ENCODE results near the gene FES. TPM values are rescaled to one million over a fixed set of nuclear protein-coding genes. Genes with fewer than 3 reads are reported as not detected.

Gene FES
- total and polyA plus RNA-seq, 2 of the 13 experiments (the other 11 are each of a cell fraction or from before 2014, with no cell fraction given): 4.0 to 9.5 TPM

GRCh38 chr15:90902840-90903732, 18.8 kb downstream of the FES start, which contains the start of gene MAN2A2 (continued):
- TF ChIP-seq UBTF (CRISPR knock-in tag; IDR thresholded peaks at IDR 0.05) (peak; percentile 80), ZNF143 (CRISPR knock-in tag; IDR thresholded peaks at IDR 0.05) (no peak), DMAP1 (CRISPR knock-in tag; IDR thresholded peaks at IDR 0.05) (peak; percentile 29; the same call in 1 of the 2 replicates), ZNF441 (CRISPR knock-in tag; IDR thresholded peaks at IDR 0.05; ENCODE audit: borderline replicate concordance) (0 out of 2 replicates have a peak, but pooled peaks have one; percentile 24), IKZF5 (CRISPR knock-in tag; IDR thresholded peaks at IDR 0.05) (peak; percentile 28; the same call in 1 of the 2 replicates), GMEB1 (CRISPR knock-in tag; IDR thresholded peaks at IDR 0.05; ENCODE audit: borderline replicate concordance) (no peak; the same call in 1 of the 2 replicates), GABPB1 (CRISPR knock-in tag; IDR thresholded peaks at IDR 0.05) (peak; percentile 54; the same call in 1 of the 2 replicates), ZNF224 (CRISPR knock-in tag; IDR thresholded peaks at IDR 0.05) (no peak), ZNF281 (CRISPR knock-in tag; IDR thresholded peaks at IDR 0.05; ENCODE audit: borderline replicate concordance) (no peak), ZNF83 (CRISPR knock-in tag; IDR thresholded peaks at IDR 0.05; ENCODE audit: borderline replicate concordance) (0 out of 2 replicates have a peak, but pooled peaks have one; percentile 72), ZGPAT (CRISPR knock-in tag; IDR thresholded peaks at IDR 0.05) (0 out of 2 replicates have a peak, but pooled peaks have one; percentile 28), TARDBP (CRISPR knock-in tag; IDR thresholded peaks at IDR 0.05) (0 out of 2 replicates have a peak, but pooled peaks have one; percentile 8), TAF1 (CRISPR knock-in tag; IDR thresholded peaks at IDR 0.05) (0 out of 2 replicates have a peak, but pooled peaks have one; percentile 31), SIX1 (CRISPR knock-in tag; IDR thresholded peaks at IDR 0.05; ENCODE audit: borderline replicate concordance) (no peak), SP4 (CRISPR knock-in tag; IDR thresholded peaks at IDR 0.05) (peak; percentile 36; the same call in 1 of the 2 replicates), ZNF777 (CRISPR knock-in tag; IDR thresholded peaks at IDR 0.05) (peak; percentile 76)

Data from HepG2 (cell line).